ENCODE data around the gene CTAG1B. TPM values are rescaled to one million over a fixed set of nuclear protein-coding genes. Genes with fewer than 3 reads are reported as not detected.
"Not testable (repeated sequence)": the region's sequence is repeated elsewhere in the genome, so short reads cannot be mapped to it uniquely, and the experiment has no call there.

The CTAG1B gene
- total RNA-seq = not detected in 2 replicates

DNA sequence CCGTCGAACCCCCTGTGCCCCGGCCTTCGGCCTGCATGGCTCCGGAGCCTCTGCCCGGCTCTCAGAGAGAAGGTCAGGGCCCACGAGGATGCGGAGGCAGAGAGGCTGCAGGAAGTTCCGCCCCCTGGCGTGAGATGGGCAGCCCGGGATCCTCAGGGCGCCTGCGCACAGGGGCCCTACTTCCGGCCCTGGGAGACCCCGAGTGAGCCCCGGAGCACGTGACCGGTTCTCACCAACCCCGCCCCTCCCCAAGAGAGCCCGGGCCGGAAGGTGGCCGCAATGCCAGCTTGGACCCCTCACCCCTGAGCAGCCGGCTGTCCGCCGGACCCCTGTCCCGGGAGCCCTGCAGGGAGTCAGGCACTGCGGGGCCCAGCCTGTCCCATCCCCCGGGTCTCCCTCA lies at the start of gene CTAG1B:
Gene CTAG1B (minus strand): TSS at position 101 of the 400 bp plus-strand sequence. CDS start 64 bp downstream, at position 37.
- intact Hi-C loops (cut with micrococcal nuclease) = not testable (repeated sequence)

DNA sequence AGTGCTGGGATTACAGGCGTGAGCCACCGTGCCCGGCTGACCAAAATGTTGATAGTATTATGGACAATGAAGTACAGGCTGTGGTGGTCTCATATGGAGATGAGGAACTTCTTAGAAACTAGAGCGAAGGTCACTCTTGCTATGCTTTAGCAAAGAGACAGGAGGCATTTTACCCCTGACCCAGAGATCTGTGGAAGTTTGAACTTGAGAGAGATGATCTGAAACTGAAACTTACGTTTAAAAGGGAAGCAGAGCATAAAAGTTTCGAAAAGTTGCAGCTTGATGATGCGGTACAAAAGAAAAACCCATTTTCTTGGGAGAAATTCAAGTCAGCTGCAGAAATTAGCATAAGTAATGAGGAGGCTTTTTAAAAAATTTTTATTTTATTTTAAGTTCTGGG lies 42.8 kb upstream of the CTAG1B start:
- intact Hi-C loops (cut with micrococcal nuclease) = no loop called here

DNA sequence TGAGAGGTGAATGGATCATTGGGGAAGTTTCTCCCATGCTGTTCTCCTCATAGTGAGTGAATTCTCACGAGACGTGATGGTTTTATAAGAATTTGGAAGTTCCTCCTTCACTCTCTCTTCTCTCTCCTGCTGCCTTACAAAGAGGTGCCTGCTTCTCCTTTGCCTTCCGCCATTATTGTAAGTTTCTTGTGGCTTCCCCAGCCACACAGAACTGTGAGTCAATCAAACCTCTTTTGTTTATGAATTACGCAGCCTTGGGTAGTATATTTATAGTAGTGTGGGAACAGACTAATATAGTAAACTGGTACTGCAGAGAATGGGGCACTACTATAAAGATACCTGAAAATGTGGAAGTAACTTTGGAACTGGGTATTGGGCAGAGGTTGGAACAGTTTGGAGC lies 42.1 kb upstream of the CTAG1B start:
- intact Hi-C loops (cut with micrococcal nuclease) = no loop called here

GRCh38 chrX:154660541-154660940 lies 41.5 kb upstream of the CTAG1B start:
- intact Hi-C loops (cut with micrococcal nuclease) = no loop called here

GRCh38 chrX:154658957-154659356 lies 39.9 kb upstream of the CTAG1B start:
- intact Hi-C loops (cut with micrococcal nuclease) = no loop called here

- intact Hi-C loops (cut with micrococcal nuclease) = no loop called here
These were observed 39.1 kb upstream of the CTAG1B start for GRCh38 chrX:154658187-154658586.

- intact Hi-C loops (cut with micrococcal nuclease) = no loop called here
These were observed 38.2 kb upstream of the CTAG1B start for GRCh38 chrX:154657226-154657805.

GRCh38 chrX:154655786-154656185 lies 36.7 kb upstream of the CTAG1B start:
- intact Hi-C loops (cut with micrococcal nuclease) = no loop called here

DNA sequence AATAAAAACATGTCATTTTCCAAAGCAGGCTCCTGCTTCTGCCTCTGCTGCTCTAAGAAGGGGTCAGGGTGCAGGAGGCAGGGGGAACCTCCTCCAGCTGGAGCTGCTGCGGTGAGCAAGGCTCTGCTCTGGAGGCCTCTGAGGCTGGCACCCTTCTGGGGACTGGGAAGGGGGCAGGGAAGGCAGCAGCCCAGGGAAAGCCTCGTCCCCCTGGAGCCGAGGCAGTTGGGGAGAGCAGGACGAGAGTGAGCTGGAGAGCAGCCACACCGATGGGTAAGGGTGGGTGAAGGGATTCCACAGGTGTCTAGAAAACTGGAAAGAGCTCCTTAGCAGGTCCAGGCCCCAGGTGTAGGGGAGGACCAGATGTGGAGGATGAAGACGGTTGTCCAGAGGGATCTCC lies 36.3 kb upstream of the CTAG1B start:
- intact Hi-C loops (cut with micrococcal nuclease) = no loop called here

- intact Hi-C loops (cut with micrococcal nuclease) = no loop called here
These were observed 35.8 kb upstream of the CTAG1B start for GRCh38 chrX:154654925-154655324.

DNA sequence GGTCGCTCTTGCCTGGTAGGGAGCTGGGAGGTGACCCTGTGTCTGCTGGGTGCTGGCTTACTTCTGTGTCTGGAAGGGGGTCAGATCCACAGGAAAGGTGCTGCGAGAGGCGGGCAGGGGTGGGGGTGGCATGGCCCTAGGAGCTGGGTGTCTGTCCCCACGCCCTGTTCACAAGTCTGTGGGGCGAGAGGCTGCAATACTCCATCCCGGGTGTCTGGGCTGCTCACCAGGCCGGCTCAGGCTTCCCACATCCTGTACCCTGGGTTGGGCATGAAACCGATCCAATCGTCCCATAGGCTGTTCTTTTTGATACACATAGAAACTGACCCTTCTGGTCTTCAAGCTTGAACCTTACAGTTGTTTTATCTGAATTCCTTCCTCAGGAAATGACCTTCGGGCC lies 35.3 kb upstream of the CTAG1B start:
- intact Hi-C loops (cut with micrococcal nuclease) = no loop called here

DNA sequence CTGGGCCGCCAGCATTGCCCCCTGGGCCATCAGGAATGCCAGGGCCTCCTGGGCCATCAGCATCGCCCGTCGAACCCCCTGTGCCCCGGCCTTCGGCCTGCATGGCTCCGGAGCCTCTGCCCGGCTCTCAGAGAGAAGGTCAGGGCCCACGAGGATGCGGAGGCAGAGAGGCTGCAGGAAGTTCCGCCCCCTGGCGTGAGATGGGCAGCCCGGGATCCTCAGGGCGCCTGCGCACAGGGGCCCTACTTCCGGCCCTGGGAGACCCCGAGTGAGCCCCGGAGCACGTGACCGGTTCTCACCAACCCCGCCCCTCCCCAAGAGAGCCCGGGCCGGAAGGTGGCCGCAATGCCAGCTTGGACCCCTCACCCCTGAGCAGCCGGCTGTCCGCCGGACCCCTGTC lies 34.3 kb upstream of the CTAG1B start, which contains the start of gene CTAG2:
Gene CTAG2 (minus strand): TSS at position 167 of the 400 bp plus-strand sequence. CDS start 64 bp downstream, at position 103.
- intact Hi-C loops (cut with micrococcal nuclease) = not testable (repeated sequence)

GRCh38 chrX:154653048-154653401 lies 33.9 kb upstream of the CTAG1B start:
- intact Hi-C loops (cut with micrococcal nuclease) = no loop called here

GRCh38 chrX:154652311-154653047 lies 33.4 kb upstream of the CTAG1B start:
- intact Hi-C loops (cut with micrococcal nuclease) = no loop called here

DNA sequence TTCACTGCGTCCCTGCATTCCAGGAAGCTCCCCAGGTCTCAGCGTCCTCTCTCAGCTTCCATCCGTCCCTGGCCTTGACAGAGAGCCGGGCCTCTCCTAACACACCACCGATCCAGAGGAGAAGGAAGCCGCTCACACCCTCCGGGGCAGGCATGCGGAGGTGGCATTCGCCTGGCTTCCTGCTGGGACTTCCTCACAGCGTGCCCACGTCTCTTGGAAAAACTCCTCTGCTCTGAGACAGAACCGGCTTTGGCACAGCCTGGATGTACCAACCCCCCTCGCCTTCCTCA lies 31.1 kb upstream of the CTAG1B start:
- intact Hi-C loops (cut with micrococcal nuclease) = no loop called here

DNA sequence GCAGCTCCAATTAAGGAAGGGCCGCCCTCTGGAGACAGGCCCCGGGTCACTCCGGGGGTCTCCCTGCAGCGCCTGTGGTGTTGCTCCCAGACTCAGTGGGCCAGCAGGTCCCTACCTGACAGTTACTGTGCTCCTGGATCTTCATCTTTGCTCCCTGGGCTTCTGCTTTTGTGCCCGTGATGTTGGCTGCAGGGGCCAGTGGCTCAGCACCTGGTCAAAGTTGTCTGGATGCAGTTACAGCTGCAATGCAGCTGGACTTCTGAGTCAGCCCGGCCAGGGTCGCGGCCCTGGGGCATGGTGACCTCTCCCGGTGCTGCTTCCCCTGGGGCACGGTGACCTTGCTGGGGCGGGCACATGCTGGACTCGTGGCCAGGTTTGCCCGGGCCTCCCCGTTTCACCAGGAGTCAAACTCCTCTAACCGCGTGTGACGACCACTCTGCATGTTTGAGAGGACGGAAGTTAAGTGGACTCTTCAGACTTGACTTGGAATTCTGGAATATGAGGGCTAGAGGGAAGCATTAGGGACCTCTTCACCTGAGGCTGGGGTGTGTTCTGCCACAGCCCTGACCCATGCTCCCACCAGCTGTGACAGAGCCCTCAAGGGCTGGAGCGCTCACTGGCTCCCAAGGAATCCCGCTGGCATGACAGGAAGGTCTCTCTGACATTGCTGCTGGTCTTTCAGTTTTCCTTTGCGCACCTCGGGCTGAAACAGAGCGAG lies 30.6 kb upstream of the CTAG1B start:
- intact Hi-C loops (cut with micrococcal nuclease) = no loop called here

- intact Hi-C loops (cut with micrococcal nuclease) = no loop called here
These were observed 29.8 kb upstream of the CTAG1B start for GRCh38 chrX:154648931-154649330.

- intact Hi-C loops (cut with micrococcal nuclease) = not testable (repeated sequence)
These were observed 26.8 kb upstream of the CTAG1B start for GRCh38 chrX:154645745-154646378.

DNA sequence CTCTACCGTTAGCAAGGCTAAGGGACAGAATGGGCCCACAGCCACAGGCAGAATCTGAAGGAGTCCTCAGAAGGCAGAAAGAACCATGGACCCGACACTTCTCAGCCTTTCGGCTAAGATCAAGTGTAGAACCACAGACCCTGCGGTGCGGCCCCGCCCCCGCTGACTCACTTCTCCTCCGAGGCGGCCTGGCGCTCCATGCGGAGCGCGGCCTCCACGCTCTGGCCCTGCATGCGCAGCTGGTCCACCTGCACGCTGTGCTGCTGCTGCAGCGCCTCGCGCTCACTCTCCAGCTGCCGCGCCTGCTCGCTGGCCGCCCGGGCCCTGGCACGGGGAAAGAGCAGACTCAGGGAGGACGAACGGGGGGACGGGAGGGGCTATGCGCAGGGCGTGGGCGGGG lies 24.6 kb upstream of the CTAG1B start:
- intact Hi-C loops (cut with micrococcal nuclease) = not testable (repeated sequence)

GRCh38 chrX:154641740-154642139 lies 22.7 kb upstream of the CTAG1B start:
- intact Hi-C loops (cut with micrococcal nuclease) = not testable (repeated sequence)

DNA sequence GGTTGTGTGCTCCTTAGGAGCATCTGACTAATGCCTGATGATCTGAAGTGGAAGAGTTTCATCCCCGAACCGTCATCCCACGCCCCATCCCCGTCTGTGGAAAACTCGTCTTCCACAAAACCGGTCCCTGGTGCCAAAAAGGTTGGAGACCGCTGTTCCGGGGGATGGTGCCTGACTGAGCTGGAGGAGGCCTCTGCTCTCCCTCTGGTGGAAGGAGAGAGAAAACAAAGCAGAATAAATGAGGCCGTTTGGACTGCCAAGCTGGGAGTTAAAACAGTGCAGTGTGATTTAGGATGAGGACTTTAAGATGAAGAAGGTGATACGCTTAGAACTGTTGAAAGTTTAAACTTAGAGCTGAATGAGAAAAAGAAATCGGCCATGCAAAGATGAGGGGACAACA lies 14.6 kb upstream of the CTAG1B start:
- intact Hi-C loops (cut with micrococcal nuclease) = not testable (repeated sequence)

DNA sequence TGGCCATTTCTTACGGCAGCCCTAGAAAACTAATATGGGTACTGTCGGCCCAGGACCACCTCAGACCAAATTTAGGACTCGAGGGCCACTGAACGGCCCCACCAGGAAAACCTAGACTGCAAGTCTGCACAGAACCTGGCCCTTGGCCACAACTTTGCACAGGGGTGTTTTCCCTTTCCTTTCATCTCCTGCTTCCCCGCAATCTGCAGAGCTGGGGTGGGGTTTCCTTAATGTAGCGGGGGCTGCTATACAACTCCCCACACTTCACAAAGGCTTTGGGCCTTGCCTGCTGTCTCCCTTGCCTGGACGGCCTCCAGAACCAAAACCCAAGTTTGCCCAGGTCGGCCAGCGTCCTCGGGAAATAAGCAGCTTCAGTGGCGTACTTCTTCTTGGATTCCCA lies 11.9 kb upstream of the CTAG1B start:
- intact Hi-C loops (cut with micrococcal nuclease) = not testable (repeated sequence)

All from T-helper 1 cell treated with Interleukin-12 subunit alpha and Interleukin-12 subunit beta and Interleukin-4 antibody, amounts not matched to agents 30 ng/mL and 1 ng/mL, for 36 hours (primary cell).